WTC11 (cell line): Measurements from ENCODE around the gene HAUS8. TPM values are rescaled to one million over a fixed set of nuclear protein-coding genes. Genes with fewer than 3 reads are reported as not detected.

Source experiments
- ATAC-seq: fragments of 200-7000 bp; cut with Tn5 transposase; 2 replicates; pipeline ENCODE4 v1.10.0; 2021; ENCODE audit warnings: mild to moderate bottlenecking, moderate library complexity
- CTCF ChIA-PET: fragments of 300-600 bp; sonication (Branson Sonifier 250); formaldehyde crosslinking; loops from one replicate; lab custom pipeline; 2021; ENCODE audit warnings: antibody characterized with exemption; lab: Charles Lee
- POLR2A ChIA-PET: fragments of 350-600 bp; sonication (Branson Sonifier 250); formaldehyde crosslinking; loops from one replicate; lab custom pipeline; 2021; ENCODE audit warnings: antibody characterized with exemption; lab: Charles Lee
- DNase-seq: peaks from one replicate; pipeline ENCODE4 v3.0.0; 2021; ENCODE audit warnings: low spot score
- H3K27ac Mint-ChIP-seq: 2 replicates; pipeline ENCODE4 v1.8.0; 2021; ENCODE audit warnings: mixed read lengths
- H3K27me3 Mint-ChIP-seq: 2 replicates; pipeline ENCODE4 v1.8.0; 2021; ENCODE audit warnings: low read depth, mild to moderate bottlenecking, moderate library complexity, mixed read lengths
- H3K36me3 Mint-ChIP-seq: 2 replicates; pipeline ENCODE4 v1.8.0; 2021; ENCODE audit warnings: mixed read lengths
- H3K4me1 Mint-ChIP-seq: 2 replicates; pipeline ENCODE4 v1.8.0; 2022; ENCODE audit warnings: mixed read lengths
- H3K4me3 Mint-ChIP-seq: 2 replicates; pipeline ENCODE4 v1.8.0; 2021; ENCODE audit warnings: mild to moderate bottlenecking, moderate library complexity, mixed read lengths
- H3K9me3 Mint-ChIP-seq: 2 replicates; pipeline ENCODE4 v1.8.0; 2021; ENCODE audit warnings: mixed read lengths
- ATF1 ChIP-seq: sonication (generic); formaldehyde crosslinking; IDR thresholded peaks from 2 replicates; pipeline ENCODE4 v1.8.1; 2023; ENCODE audit warnings: mild to moderate bottlenecking, moderate library complexity, missing genetic modification reagents
- E2F4 ChIP-seq: sonication (generic); formaldehyde crosslinking; IDR thresholded peaks from 2 replicates; pipeline ENCODE4 v1.8.1; 2022; ENCODE audit warnings: low read depth, mild to moderate bottlenecking, moderate library complexity, missing genetic modification reagents, borderline replicate concordance
- ELF4 ChIP-seq: sonication (generic); formaldehyde crosslinking; IDR thresholded peaks from 2 replicates; pipeline ENCODE4 v1.8.1; 2022; ENCODE audit warnings: low read depth, mild to moderate bottlenecking, moderate library complexity, missing genetic modification reagents
- EMX1 ChIP-seq: fragments of 250-450 bp; sonication (Bioruptor Pico); IDR thresholded peaks from 2 replicates; pipeline ENCODE4 v1.8.0; 2021; ENCODE audit warnings: mild to moderate bottlenecking
- FOXP1 ChIP-seq: sonication (generic); formaldehyde crosslinking; IDR thresholded peaks from 2 replicates; pipeline ENCODE4 v1.8.0; 2022; ENCODE audit warnings: missing genetic modification reagents, mild to moderate bottlenecking, moderate library complexity, borderline replicate concordance
- NR3C1 ChIP-seq: sonication (generic); formaldehyde crosslinking; conservative IDR thresholded peaks from 2 replicates; pipeline ENCODE4 v1.8.1; 2023; ENCODE audit warnings: low read depth, mild to moderate bottlenecking, missing genetic modification reagents
- OVOL2 ChIP-seq: fragments of 250-450 bp; sonication (Bioruptor Pico); IDR thresholded peaks from 2 replicates; pipeline ENCODE4 v1.9.0; 2021; ENCODE audit warnings: mild to moderate bottlenecking, borderline replicate concordance
- RELA ChIP-seq: sonication (generic); formaldehyde crosslinking; IDR thresholded peaks from 2 replicates; pipeline ENCODE4 v1.8.1; 2022; ENCODE audit warnings: missing genetic modification reagents, mild to moderate bottlenecking, borderline replicate concordance
- SOX15 ChIP-seq: fragments of 250-450 bp; sonication (Bioruptor Pico); IDR thresholded peaks from 2 replicates; pipeline ENCODE4 v1.9.0; 2021; ENCODE audit warnings: mild to moderate bottlenecking
- TEAD1 ChIP-seq: sonication (generic); formaldehyde crosslinking; IDR thresholded peaks from 2 replicates; pipeline ENCODE4 v1.8.0; 2022; ENCODE audit warnings: mild to moderate bottlenecking, missing genetic modification reagents
- TEAD4 ChIP-seq: sonication (generic); formaldehyde crosslinking; IDR thresholded peaks from 2 replicates; pipeline ENCODE4 v1.8.0; 2022; ENCODE audit warnings: mild to moderate bottlenecking, missing genetic modification reagents
- USF2 ChIP-seq: sonication (generic); formaldehyde crosslinking; IDR thresholded peaks from 2 replicates; pipeline ENCODE4 v1.8.1; 2023; ENCODE audit warnings: mild to moderate bottlenecking, missing genetic modification reagents, moderate library complexity
- ZNF219 ChIP-seq: sonication (generic); formaldehyde crosslinking; IDR thresholded peaks from 2 replicates; pipeline ENCODE4 v1.8.0; 2023; ENCODE audit warnings: missing genetic modification reagents, mild to moderate bottlenecking, borderline replicate concordance
- ZNF423 ChIP-seq: fragments of 250-450 bp; sonication (Bioruptor Pico); IDR thresholded peaks from 2 replicates; pipeline ENCODE4 v2.1.2; 2022; ENCODE audit warnings: mild to moderate bottlenecking, moderate library complexity
- ZNF671 ChIP-seq: fragments of 250-450 bp; sonication (Bioruptor Pico); IDR thresholded peaks from 2 replicates; pipeline ENCODE4 v1.8.0; 2021; ENCODE audit warnings: mild to moderate bottlenecking
- total RNA-seq: library from RNA; stranded (reverse); gene quantifications from 3 replicates; pipeline ENCODE4 v1.2.3, GENCODE V29; 2021
- TF ChIP-seq, protein P1 (sequence below): sonication (generic); formaldehyde crosslinking; IDR thresholded peaks from 2 replicates; pipeline ENCODE4 v1.8.0; 2023; ENCODE audit warnings: missing genetic modification reagents, mild to moderate bottlenecking, borderline replicate concordance
- TF ChIP-seq, protein P2 (sequence below): sonication (generic); formaldehyde crosslinking; conservative IDR thresholded peaks from 2 replicates; pipeline ENCODE4 v1.8.1; 2022; ENCODE audit warnings: mild to moderate bottlenecking, missing genetic modification reagents
- TF ChIP-seq, protein P3 (sequence below): fragments of 250-450 bp; sonication (Bioruptor Pico); IDR thresholded peaks from 2 replicates; pipeline ENCODE4 v1.9.0; 2021; ENCODE audit warnings: mild to moderate bottlenecking
- TF ChIP-seq, protein P4 (sequence below): sonication (generic); formaldehyde crosslinking; IDR thresholded peaks from 2 replicates; pipeline ENCODE4 v1.8.0; 2022; ENCODE audit warnings: mild to moderate bottlenecking, missing genetic modification reagents
- TF ChIP-seq, protein P5 (sequence below): fragments of 200-600 bp; IDR thresholded peaks from 2 replicates; pipeline ENCODE4 v1.8.0; 2022; ENCODE audit warnings: antibody characterized with exemption
- TF ChIP-seq, protein P6 (sequence below): fragments of 250-450 bp; sonication (Bioruptor Pico); IDR thresholded peaks from 2 replicates; pipeline ENCODE4 v1.9.0; 2021; ENCODE audit warnings: mild to moderate bottlenecking

Gene HAUS8
- total RNA-seq, 1 experiment from 2014 or later, result 29.7 TPM

- TF ChIP-seq, protein P1, sequence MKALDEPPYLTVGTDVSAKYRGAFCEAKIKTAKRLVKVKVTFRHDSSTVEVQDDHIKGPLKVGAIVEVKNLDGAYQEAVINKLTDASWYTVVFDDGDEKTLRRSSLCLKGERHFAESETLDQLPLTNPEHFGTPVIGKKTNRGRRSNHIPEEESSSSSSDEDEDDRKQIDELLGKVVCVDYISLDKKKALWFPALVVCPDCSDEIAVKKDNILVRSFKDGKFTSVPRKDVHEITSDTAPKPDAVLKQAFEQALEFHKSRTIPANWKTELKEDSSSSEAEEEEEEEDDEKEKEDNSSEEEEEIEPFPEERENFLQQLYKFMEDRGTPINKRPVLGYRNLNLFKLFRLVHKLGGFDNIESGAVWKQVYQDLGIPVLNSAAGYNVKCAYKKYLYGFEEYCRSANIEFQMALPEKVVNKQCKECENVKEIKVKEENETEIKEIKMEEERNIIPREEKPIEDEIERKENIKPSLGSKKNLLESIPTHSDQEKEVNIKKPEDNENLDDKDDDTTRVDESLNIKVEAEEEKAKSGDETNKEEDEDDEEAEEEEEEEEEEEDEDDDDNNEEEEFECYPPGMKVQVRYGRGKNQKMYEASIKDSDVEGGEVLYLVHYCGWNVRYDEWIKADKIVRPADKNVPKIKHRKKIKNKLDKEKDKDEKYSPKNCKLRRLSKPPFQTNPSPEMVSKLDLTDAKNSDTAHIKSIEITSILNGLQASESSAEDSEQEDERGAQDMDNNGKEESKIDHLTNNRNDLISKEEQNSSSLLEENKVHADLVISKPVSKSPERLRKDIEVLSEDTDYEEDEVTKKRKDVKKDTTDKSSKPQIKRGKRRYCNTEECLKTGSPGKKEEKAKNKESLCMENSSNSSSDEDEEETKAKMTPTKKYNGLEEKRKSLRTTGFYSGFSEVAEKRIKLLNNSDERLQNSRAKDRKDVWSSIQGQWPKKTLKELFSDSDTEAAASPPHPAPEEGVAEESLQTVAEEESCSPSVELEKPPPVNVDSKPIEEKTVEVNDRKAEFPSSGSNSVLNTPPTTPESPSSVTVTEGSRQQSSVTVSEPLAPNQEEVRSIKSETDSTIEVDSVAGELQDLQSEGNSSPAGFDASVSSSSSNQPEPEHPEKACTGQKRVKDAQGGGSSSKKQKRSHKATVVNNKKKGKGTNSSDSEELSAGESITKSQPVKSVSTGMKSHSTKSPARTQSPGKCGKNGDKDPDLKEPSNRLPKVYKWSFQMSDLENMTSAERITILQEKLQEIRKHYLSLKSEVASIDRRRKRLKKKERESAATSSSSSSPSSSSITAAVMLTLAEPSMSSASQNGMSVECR, result no peak
- TF ChIP-seq TEAD4 (CRISPR knock-in tag), result no peak
These were observed 31.5 kb downstream of the HAUS8 start (continued) for GRCh38 chr19:17043744-17044143.

DNA sequence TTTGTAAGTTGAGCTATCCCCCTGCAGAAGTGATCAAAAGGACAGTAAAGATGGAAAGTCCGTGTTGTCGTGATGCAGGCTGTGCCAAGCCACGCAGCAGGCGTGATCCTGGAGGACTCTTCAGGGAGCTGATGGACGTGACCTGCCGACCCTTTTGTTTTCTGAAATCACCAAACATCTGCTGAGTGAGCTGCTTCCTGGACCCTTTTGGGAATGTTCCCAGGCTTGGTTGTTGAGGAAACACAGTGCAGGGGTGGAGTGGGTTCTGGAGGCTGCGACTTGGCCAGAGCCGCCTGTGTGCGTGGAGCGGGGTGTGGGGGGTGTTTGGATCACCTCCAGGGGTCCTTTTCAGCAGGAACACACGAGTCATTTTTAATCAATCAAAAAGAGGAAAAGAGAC is 33.3 kb downstream of the HAUS8 start:
- no peak overlapping the region for H3K4me3 Mint-ChIP-seq
- H3K36me3 Mint-ChIP-seq, result no peaks in the 10 kb centered on the region
- no peaks in the 10 kb centered on the region; the same call in 1 of the 2 replicates for H3K27me3 Mint-ChIP-seq
- ATAC-seq (no peak), DNase-seq (no peak)
- no peaks in the 10 kb centered on the region for H3K4me1 Mint-ChIP-seq
- POLR2A ChIA-PET, result no interaction called here
- peak overlapping the region; percentile 34; the same call in 1 of the 2 replicates for H3K27ac Mint-ChIP-seq
- CTCF ChIA-PET, result interaction anchor here (0.9 to 3.5 kb wide), 2 partner anchors 10 to 327 kb away, joined by 3 to 21 read pairs; no protein-coding TSS in a partner anchor
- TF ChIP-seq TEAD1 (no peak), OVOL2 (CRISPR knock-in tag) (no peak), E2F4 (no peak), ZNF423 (CRISPR knock-in tag) (no peak), ZNF671 (CRISPR knock-in tag) (no peak), ELF4 (CRISPR knock-in tag) (no peak), SOX15 (CRISPR knock-in tag) (no peak)
- TF ChIP-seq, protein P2, sequence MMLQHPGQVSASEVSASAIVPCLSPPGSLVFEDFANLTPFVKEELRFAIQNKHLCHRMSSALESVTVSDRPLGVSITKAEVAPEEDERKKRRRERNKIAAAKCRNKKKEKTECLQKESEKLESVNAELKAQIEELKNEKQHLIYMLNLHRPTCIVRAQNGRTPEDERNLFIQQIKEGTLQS (CRISPR knock-in tag), result no peak
- TF ChIP-seq, protein P3, sequence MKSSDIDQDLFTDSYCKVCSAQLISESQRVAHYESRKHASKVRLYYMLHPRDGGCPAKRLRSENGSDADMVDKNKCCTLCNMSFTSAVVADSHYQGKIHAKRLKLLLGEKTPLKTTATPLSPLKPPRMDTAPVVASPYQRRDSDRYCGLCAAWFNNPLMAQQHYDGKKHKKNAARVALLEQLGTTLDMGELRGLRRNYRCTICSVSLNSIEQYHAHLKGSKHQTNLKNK (CRISPR knock-in tag), result no peak
- H3K9me3 Mint-ChIP-seq, result peaks cover 3% of the 10 kb centered on the region; the same call in 1 of the 2 replicates

DNA sequence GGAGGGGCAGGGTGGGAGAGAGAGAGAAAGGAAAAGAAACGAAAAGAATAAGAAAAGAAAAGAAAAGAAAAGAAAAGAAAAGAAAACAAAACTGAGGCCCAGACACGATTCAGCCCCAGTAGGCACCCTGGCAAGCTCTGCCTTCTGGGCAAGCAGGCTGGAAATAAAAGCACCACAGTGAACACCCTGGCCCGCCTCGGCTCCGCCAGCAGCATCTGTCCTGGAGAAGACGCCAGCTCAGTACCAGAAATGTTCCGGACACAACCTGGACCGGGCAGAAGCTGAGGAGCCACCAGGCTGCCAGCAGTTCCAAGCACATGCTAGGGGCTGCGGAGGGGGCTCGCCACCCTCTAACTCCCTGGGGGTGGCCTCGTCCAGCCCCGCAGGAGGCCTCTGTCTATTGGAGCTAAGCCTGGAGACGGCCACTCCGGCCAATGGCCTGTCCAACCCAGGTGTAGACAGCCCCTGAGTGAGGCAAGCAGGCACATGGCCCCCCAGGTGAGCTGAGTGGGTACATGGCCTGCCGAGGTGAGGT is 37.2 kb downstream of the HAUS8 start:
- DNase-seq, result no peak
- POLR2A ChIA-PET, result no interaction called here
- CTCF ChIA-PET, result no interaction called here
- Mint-ChIP-seq H3K27me3 (no peaks in the 10 kb centered on the region; the same call in 1 of the 2 replicates), H3K27ac (no peak overlapping the region), H3K4me1 (no peaks in the 10 kb centered on the region), H3K36me3 (no peaks in the 10 kb centered on the region), H3K9me3 (peaks cover 3% of the 10 kb centered on the region; the same call in 1 of the 2 replicates), H3K4me3 (no peak overlapping the region)
- no peak for ATAC-seq
- TF ChIP-seq FOXP1 (no peak), USF2 (no peak), NR3C1 (no peak), ZNF219 (CRISPR knock-in tag) (no peak), ATF1 (CRISPR knock-in tag) (no peak), EMX1 (CRISPR knock-in tag) (no peak), RELA (no peak)
- TF ChIP-seq, protein P4, sequence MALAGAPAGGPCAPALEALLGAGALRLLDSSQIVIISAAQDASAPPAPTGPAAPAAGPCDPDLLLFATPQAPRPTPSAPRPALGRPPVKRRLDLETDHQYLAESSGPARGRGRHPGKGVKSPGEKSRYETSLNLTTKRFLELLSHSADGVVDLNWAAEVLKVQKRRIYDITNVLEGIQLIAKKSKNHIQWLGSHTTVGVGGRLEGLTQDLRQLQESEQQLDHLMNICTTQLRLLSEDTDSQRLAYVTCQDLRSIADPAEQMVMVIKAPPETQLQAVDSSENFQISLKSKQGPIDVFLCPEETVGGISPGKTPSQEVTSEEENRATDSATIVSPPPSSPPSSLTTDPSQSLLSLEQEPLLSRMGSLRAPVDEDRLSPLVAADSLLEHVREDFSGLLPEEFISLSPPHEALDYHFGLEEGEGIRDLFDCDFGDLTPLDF (CRISPR knock-in tag), result no peak
- TF ChIP-seq, protein P5, sequence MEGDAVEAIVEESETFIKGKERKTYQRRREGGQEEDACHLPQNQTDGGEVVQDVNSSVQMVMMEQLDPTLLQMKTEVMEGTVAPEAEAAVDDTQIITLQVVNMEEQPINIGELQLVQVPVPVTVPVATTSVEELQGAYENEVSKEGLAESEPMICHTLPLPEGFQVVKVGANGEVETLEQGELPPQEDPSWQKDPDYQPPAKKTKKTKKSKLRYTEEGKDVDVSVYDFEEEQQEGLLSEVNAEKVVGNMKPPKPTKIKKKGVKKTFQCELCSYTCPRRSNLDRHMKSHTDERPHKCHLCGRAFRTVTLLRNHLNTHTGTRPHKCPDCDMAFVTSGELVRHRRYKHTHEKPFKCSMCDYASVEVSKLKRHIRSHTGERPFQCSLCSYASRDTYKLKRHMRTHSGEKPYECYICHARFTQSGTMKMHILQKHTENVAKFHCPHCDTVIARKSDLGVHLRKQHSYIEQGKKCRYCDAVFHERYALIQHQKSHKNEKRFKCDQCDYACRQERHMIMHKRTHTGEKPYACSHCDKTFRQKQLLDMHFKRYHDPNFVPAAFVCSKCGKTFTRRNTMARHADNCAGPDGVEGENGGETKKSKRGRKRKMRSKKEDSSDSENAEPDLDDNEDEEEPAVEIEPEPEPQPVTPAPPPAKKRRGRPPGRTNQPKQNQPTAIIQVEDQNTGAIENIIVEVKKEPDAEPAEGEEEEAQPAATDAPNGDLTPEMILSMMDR, result no peak
- TF ChIP-seq, protein P6, sequence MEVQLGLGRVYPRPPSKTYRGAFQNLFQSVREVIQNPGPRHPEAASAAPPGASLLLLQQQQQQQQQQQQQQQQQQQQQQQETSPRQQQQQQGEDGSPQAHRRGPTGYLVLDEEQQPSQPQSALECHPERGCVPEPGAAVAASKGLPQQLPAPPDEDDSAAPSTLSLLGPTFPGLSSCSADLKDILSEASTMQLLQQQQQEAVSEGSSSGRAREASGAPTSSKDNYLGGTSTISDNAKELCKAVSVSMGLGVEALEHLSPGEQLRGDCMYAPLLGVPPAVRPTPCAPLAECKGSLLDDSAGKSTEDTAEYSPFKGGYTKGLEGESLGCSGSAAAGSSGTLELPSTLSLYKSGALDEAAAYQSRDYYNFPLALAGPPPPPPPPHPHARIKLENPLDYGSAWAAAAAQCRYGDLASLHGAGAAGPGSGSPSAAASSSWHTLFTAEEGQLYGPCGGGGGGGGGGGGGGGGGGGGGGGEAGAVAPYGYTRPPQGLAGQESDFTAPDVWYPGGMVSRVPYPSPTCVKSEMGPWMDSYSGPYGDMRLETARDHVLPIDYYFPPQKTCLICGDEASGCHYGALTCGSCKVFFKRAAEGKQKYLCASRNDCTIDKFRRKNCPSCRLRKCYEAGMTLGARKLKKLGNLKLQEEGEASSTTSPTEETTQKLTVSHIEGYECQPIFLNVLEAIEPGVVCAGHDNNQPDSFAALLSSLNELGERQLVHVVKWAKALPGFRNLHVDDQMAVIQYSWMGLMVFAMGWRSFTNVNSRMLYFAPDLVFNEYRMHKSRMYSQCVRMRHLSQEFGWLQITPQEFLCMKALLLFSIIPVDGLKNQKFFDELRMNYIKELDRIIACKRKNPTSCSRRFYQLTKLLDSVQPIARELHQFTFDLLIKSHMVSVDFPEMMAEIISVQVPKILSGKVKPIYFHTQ (CRISPR knock-in tag), result no peak
